Activated B cell treated with CpG ODN at 0.5 μM for 24 hours (primary cell): ENCODE measurements around the gene KCNIP1. TPM values are rescaled to one million over a fixed set of nuclear protein-coding genes. Genes with fewer than 3 reads are reported as not detected.

Source experiments
- ATAC-seq: fragments of 200-7000 bp; cut with Tn5 transposase; one replicate; pipeline ENCODE4 v1.10.0; 2021; ENCODE audit warnings: low read depth, mild to moderate bottlenecking, moderate library complexity
- CTCF ChIA-PET: fragments of 350-600 bp; sonication (Branson Sonifier 250); formaldehyde crosslinking; loops from one replicate; lab custom pipeline; 2021; ENCODE audit warnings: antibody characterized with exemption; lab: Charles Lee
- POLR2A ChIA-PET: fragments of 350-600 bp; sonication (Branson Sonifier 250); formaldehyde crosslinking; loops from one replicate; lab custom pipeline; 2021; ENCODE audit warnings: antibody characterized with exemption; lab: Charles Lee
- DNase-seq: peaks from one replicate; pipeline ENCODE4 v3.0.0; 2022
- H3K27ac Mint-ChIP-seq: one replicate; pipeline ENCODE4 v1.8.0; 2020; ENCODE audit warnings: mixed read lengths
- H3K27me3 Mint-ChIP-seq: one replicate; pipeline ENCODE4 v1.8.0; 2021; ENCODE audit warnings: mixed read lengths
- H3K36me3 Mint-ChIP-seq: one replicate; pipeline ENCODE4 v1.8.0; 2021; ENCODE audit warnings: low read depth, mixed read lengths
- H3K4me1 Mint-ChIP-seq: one replicate; pipeline ENCODE4 v1.8.0; 2021; ENCODE audit warnings: mixed read lengths
- H3K4me3 Mint-ChIP-seq: one replicate; pipeline ENCODE4 v1.8.0; 2020; ENCODE audit warnings: mild to moderate bottlenecking, mixed read lengths
- H3K9me3 Mint-ChIP-seq: one replicate; pipeline ENCODE4 v1.8.0; 2020; ENCODE audit warnings: mixed read lengths
- CTCF ChIP-seq: fragments of 200-600 bp; IDR thresholded peaks from one replicate; pipeline ENCODE4 v1.8.0; 2022; ENCODE audit warnings: antibody characterized with exemption, mild to moderate bottlenecking
- intact Hi-C: fragments of 100-400 bp; cut with micrococcal nuclease; formaldehyde crosslinking; loops from one replicate; pipeline ENCODE4 v1.15.1; 2024
- total RNA-seq: library from RNA; stranded (reverse); gene quantifications from 2 replicates; pipeline ENCODE4 v1.2.3, GENCODE V29; 2022

KCNIP1 gene
- total RNA-seq, 1 donor from 2014 or later: not detected

GRCh38 chr5:170628028-170628427 lies 124.2 kb downstream of the KCNIP1 start:
- intact Hi-C loops: no loop called here
- POLR2A ChIA-PET: no interaction called here
- no peak for DNase-seq

GRCh38 chr5:170628691-170629565 lies 125.1 kb downstream of the KCNIP1 start:
- CTCF ChIA-PET: no interaction called here
- intact Hi-C loops: no loop called here
- Mint-ChIP-seq H3K27ac (no peak overlapping the region), H3K4me3 (no peak overlapping the region), H3K27me3 (peaks cover 12% of the 10 kb centered on the region), H3K36me3 (no peaks in the 10 kb centered on the region), H3K4me1 (peaks cover 11% of the 10 kb centered on the region), H3K9me3 (no peaks in the 10 kb centered on the region)
- POLR2A ChIA-PET: no interaction called here
- no peak for ATAC-seq
- DNase-seq: no peak
- no peak for TF ChIP-seq CTCF

More at GRCh38 chr5:170628028-170628427, 124.2 kb downstream of the KCNIP1 start:
- Mint-ChIP-seq H3K36me3 (no peaks in the 10 kb centered on the region), H3K4me1 (peaks cover 3% of the 10 kb centered on the region), H3K9me3 (no peaks in the 10 kb centered on the region), H3K27me3 (peaks cover 7% of the 10 kb centered on the region), H3K4me3 (no peak overlapping the region), H3K27ac (no peak overlapping the region)
- ATAC-seq: no peak
- CTCF ChIA-PET: no interaction called here
- no peak for TF ChIP-seq CTCF

GRCh38 chr5:170629566-170630175 lies 125.9 kb downstream of the KCNIP1 start:
- DNase-seq: no peak
- TF ChIP-seq CTCF: no peak
- H3K9me3 Mint-ChIP-seq: no peaks in the 10 kb centered on the region
- H3K27ac Mint-ChIP-seq: no peak overlapping the region
- no peak for ATAC-seq
- ChIA-PET POLR2A (no interaction called here), CTCF (no interaction called here)
- no peak overlapping the region for H3K4me3 Mint-ChIP-seq
- intact Hi-C loops: no loop called here
- H3K36me3 Mint-ChIP-seq: no peaks in the 10 kb centered on the region
- peaks cover 15% of the 10 kb centered on the region for H3K4me1 Mint-ChIP-seq
- peaks cover 13% of the 10 kb centered on the region for H3K27me3 Mint-ChIP-seq

GRCh38 chr5:170630226-170630625 lies 126.4 kb downstream of the KCNIP1 start:
- intact Hi-C loops: no loop called here
- ATAC-seq (no peak), DNase-seq (no peak)
- no peak overlapping the region for H3K4me3 Mint-ChIP-seq
- H3K27ac Mint-ChIP-seq: no peak overlapping the region
- TF ChIP-seq CTCF: no peak
- H3K27me3 Mint-ChIP-seq: peaks cover 13% of the 10 kb centered on the region
- ChIA-PET CTCF (no interaction called here), POLR2A (no interaction called here)
- no peaks in the 10 kb centered on the region for H3K36me3 Mint-ChIP-seq
- H3K9me3 Mint-ChIP-seq: no peaks in the 10 kb centered on the region
- H3K4me1 Mint-ChIP-seq: peaks cover 15% of the 10 kb centered on the region

- DNase-seq (no peak), ATAC-seq (no peak)
- TF ChIP-seq CTCF: no peak
- CTCF ChIA-PET: interaction anchor here (1.6 kb wide), 1 partner anchor 195 kb away, joined by 4 read pairs; no protein-coding TSS in a partner anchor
- Mint-ChIP-seq H3K4me1 (peaks cover 15% of the 10 kb centered on the region), H3K36me3 (no peaks in the 10 kb centered on the region), H3K27me3 (peaks cover 13% of the 10 kb centered on the region), H3K4me3 (no peak overlapping the region), H3K27ac (no peak overlapping the region), H3K9me3 (no peaks in the 10 kb centered on the region)
- POLR2A ChIA-PET: no interaction called here
- intact Hi-C loops: no loop called here
Observed at GRCh38 chr5:170630711-170631141, 126.9 kb downstream of the KCNIP1 start.
